SJCRH30 (cell line): ENCODE measurements around the gene ARAP3. TPM values are rescaled to one million over a fixed set of nuclear protein-coding genes. Genes with fewer than 3 reads are reported as not detected.

ENCODE experiments used
- DNase-seq, 2 experiments: peaks; one replicate each; pipeline ENCODE4 v3.0.0-alpha.2; 2015 to 2020
- H3K27ac ChIP-seq: fragments of 250-450 bp; sonication (Bioruptor Pico); 2 replicates; pipeline ENCODE4 v1.5.1; 2020; ENCODE audit warnings: mild to moderate bottlenecking, moderate library complexity
- H3K27me3 ChIP-seq: fragments of 250-450 bp; sonication (Bioruptor Pico); 2 replicates; pipeline ENCODE4 v1.5.1; 2020; ENCODE audit warnings: mild to moderate bottlenecking, moderate library complexity
- H3K36me3 ChIP-seq: fragments of 250-450 bp; sonication (Bioruptor Pico); 2 replicates; pipeline ENCODE4 v1.5.1; 2020; ENCODE audit warnings: mild to moderate bottlenecking, moderate library complexity
- H3K4me1 ChIP-seq: fragments of 250-450 bp; sonication (Bioruptor Pico); 2 replicates; pipeline ENCODE4 v1.5.1; 2020; ENCODE audit warnings: mild to moderate bottlenecking, moderate library complexity
- H3K4me3 ChIP-seq: fragments of 250-450 bp; sonication (Bioruptor Pico); 2 replicates; pipeline ENCODE4 v1.5.1; 2020; ENCODE audit warnings: mild to moderate bottlenecking, moderate library complexity
- H3K9me3 ChIP-seq: fragments of 250-450 bp; sonication (Bioruptor Pico); replicated peaks from 2 replicates; pipeline ENCODE4 v1.5.1; 2020; ENCODE audit warnings: mild to moderate bottlenecking, moderate library complexity
- total RNA-seq: library from RNA; depleted of rRNA; stranded (reverse); fragments of >200 nt; shearing (Covaris generic); gene quantifications from 2 replicates; pipeline ENCODE4 v1.2.3, GENCODE V29; 2014

The ARAP3 gene
- total RNA-seq, 1 experiment from 2014 or later, result 6.2 TPM

GRCh38 chr5:141649056-141649688 is 32.9 kb downstream of the ARAP3 start:
- DNase-seq, result no peak
- H3K27me3 ChIP-seq, result no peaks in the 10 kb centered on the region
- no peaks in the 10 kb centered on the region for H3K4me1 ChIP-seq
- H3K9me3 ChIP-seq, result no peaks in the 10 kb centered on the region
- no peak overlapping the region for H3K27ac ChIP-seq
- H3K4me3 ChIP-seq, result no peak overlapping the region
- H3K36me3 ChIP-seq, result no peaks in the 10 kb centered on the region

DNA sequence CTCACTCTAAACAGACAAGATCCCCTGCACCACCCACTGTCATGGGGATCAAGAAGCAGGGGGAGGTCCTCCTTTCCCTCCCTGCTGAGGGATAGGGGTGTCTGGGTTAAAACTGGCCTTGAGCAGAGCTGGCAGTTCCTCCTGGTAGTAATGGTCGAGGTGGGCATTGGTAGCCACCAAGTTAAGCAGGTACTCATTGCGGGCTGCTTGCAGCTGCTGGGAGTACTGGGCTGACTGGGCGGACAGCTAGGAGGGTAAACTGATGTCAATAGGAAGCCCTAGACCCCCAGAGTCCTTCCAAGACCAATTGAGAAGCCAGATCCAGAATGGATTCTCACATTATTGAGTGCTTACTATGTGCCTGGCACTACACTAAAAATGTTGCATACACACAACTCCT is 34.2 kb downstream of the ARAP3 start:
- Histone ChIP-seq H3K27ac (no peak overlapping the region), H3K36me3 (no peaks in the 10 kb centered on the region), H3K9me3 (no peaks in the 10 kb centered on the region), H3K4me3 (no peak overlapping the region), H3K27me3 (no peaks in the 10 kb centered on the region), H3K4me1 (no peaks in the 10 kb centered on the region)
- DNase-seq, result no peak

- no peak for DNase-seq
- no peaks in the 10 kb centered on the region for H3K4me1 ChIP-seq
- H3K4me3 ChIP-seq, result no peak overlapping the region
- H3K27me3 ChIP-seq, result no peaks in the 10 kb centered on the region
- no peaks in the 10 kb centered on the region for H3K9me3 ChIP-seq
- H3K27ac ChIP-seq, result no peak overlapping the region
- H3K36me3 ChIP-seq, result no peaks in the 10 kb centered on the region
Observed at GRCh38 chr5:141647242-141647641, 34.8 kb downstream of the ARAP3 start.

- H3K9me3 ChIP-seq, result no peaks in the 10 kb centered on the region
- H3K27me3 ChIP-seq, result no peaks in the 10 kb centered on the region
- no peak for DNase-seq
- H3K4me1 ChIP-seq, result no peaks in the 10 kb centered on the region
- no peaks in the 10 kb centered on the region for H3K36me3 ChIP-seq
- no peak overlapping the region for H3K27ac ChIP-seq
- H3K4me3 ChIP-seq, result no peak overlapping the region
Observed at GRCh38 chr5:141646026-141646425, 36.0 kb downstream of the ARAP3 start.

DNA sequence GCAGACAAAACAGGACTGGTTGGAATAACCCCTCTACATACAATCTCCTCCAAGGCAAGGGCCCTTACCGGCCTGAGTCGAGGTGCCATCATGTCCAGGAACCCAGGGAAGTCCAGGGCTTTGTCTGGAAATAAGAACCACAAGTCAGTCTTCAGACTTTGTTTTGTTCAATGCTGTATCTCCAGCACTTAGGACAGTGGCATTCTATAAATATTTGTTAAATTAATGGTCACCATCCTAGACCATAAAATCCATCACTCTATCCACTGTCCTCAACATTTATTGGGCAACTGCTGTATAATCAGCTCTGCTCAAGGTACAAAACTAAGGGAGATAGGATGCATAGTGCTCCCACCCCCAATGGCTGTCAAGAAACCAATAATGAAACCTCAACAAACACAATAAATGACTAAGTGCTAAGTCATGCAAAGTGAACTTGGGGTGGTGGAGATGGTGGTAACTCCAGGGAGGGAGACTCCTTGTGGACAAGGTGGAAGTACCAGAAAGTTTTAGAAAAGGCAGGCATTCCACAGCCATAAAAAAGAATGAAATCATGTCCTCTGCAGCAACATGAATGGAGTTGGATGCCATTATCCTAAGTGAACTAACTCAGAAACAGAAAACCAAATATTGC is 40.3 kb downstream of the ARAP3 start:
- no peak for DNase-seq
- H3K4me3 ChIP-seq, result no peak overlapping the region
- no peaks in the 10 kb centered on the region for H3K4me1 ChIP-seq
- no peaks in the 10 kb centered on the region for H3K9me3 ChIP-seq
- no peaks in the 10 kb centered on the region for H3K36me3 ChIP-seq
- no peak overlapping the region for H3K27ac ChIP-seq
- H3K27me3 ChIP-seq, result no peaks in the 10 kb centered on the region; the same call in 1 of the 2 replicates

DNA sequence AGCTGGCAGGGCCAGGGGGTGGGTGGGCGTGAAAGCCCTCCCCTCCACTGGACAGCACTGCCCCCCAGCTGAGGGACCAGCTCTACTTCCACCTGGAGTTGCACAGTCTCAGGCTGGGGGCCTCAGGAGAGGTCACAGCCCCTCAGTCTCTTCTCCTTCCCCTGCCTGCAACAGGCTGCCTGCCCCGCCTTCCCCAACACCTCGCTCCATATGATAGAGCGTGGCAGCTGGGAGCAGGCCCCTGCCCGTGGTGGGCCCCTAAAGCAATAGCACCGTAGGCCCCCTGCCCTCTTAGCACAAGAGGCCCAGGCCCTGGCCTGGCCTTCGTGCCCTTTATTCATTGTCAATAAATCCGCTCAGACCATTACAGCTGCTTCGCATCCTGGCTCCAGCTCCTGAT is 41.3 kb downstream of the ARAP3 start:
- Histone ChIP-seq H3K4me1 (no peaks in the 10 kb centered on the region), H3K27me3 (no peaks in the 10 kb centered on the region; the same call in 1 of the 2 replicates), H3K36me3 (no peaks in the 10 kb centered on the region), H3K9me3 (no peaks in the 10 kb centered on the region), H3K4me3 (no peak overlapping the region), H3K27ac (no peak overlapping the region)
- DNase-seq, result no peak

GRCh38 chr5:141640051-141640415 is 42.0 kb downstream of the ARAP3 start:
- no peak for DNase-seq
- Histone ChIP-seq H3K36me3 (no peaks in the 10 kb centered on the region), H3K4me1 (no peaks in the 10 kb centered on the region), H3K27ac (no peak overlapping the region), H3K27me3 (no peaks in the 10 kb centered on the region; the same call in 1 of the 2 replicates), H3K9me3 (no peaks in the 10 kb centered on the region), H3K4me3 (no peak overlapping the region)

- no peak overlapping the region for H3K27ac ChIP-seq
- no peaks in the 10 kb centered on the region for H3K4me1 ChIP-seq
- H3K4me3 ChIP-seq, result no peak overlapping the region
- H3K36me3 ChIP-seq, result no peaks in the 10 kb centered on the region
- no peak for DNase-seq
- no peaks in the 10 kb centered on the region; the same call in 1 of the 2 replicates for H3K27me3 ChIP-seq
- H3K9me3 ChIP-seq, result no peaks in the 10 kb centered on the region
Observed at GRCh38 chr5:141639357-141640050, 42.5 kb downstream of the ARAP3 start.

GRCh38 chr5:141638771-141639170 is 43.3 kb downstream of the ARAP3 start:
- DNase-seq, result no peak
- Histone ChIP-seq H3K4me1 (no peaks in the 10 kb centered on the region), H3K27ac (no peak overlapping the region), H3K27me3 (no peaks in the 10 kb centered on the region; the same call in 1 of the 2 replicates), H3K9me3 (no peaks in the 10 kb centered on the region), H3K36me3 (no peaks in the 10 kb centered on the region), H3K4me3 (no peak overlapping the region)

DNA sequence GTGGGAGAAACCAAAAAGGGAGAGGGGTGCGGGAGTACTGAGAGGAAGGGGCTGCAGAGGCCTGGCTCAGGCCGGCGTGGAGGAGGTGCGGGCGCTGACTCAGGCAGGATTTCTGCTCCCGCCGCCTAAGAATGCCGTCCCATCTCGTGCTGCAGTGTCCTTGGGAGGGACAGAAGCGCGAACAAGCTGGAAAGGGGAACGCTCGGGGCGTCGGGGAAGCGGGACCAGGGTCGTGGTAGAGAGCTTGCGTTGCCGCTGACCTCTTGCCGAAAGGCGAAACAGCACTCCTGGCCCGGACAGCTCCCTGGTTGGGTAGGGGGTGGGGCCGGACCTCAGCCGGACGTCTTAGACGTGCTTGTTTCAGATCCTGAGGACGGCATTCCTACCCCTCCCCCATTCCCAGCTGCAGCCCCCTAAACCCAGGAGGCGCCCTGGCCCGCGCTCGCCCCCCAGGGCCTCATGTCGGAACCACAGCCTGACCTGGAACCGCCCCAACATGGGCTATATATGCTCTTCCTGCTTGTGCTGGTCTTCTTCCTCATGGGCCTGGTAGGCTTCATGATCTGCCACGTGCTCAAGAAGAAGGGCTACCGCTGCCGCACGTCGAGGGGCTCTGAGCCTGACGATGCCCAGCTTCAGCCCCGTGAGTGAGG is 44.1 kb downstream of the ARAP3 start:
- DNase-seq, result peak; percentile 25 to 50
- no peaks in the 10 kb centered on the region; the same call in 1 of the 2 replicates for H3K36me3 ChIP-seq

GRCh38 chr5:141637123-141637766 is 44.8 kb downstream of the ARAP3 start:
- Histone ChIP-seq H3K9me3 (no peaks in the 10 kb centered on the region), H3K4me3 (peak overlapping the region; percentile 76), H3K27me3 (no peaks in the 10 kb centered on the region; the same call in 1 of the 2 replicates), H3K27ac (no peak overlapping the region), H3K36me3 (no peaks in the 10 kb centered on the region; the same call in none of the 2 replicates), H3K4me1 (no peaks in the 10 kb centered on the region)
- peak in 1 of 2 experiments; percentile 27 for DNase-seq

More for the DNA sequence above, 44.1 kb downstream of the ARAP3 start:
- Histone ChIP-seq H3K27ac (no peak overlapping the region), H3K9me3 (no peaks in the 10 kb centered on the region), H3K27me3 (no peaks in the 10 kb centered on the region; the same call in 1 of the 2 replicates), H3K4me3 (peak overlapping the region; percentile 76), H3K4me1 (no peaks in the 10 kb centered on the region)

GRCh38 chr5:141636413-141637122 is 45.5 kb downstream of the ARAP3 start, which contains the start of the genes HDAC3 and RELL2:
Gene HDAC3 (minus strand): TSS chr5:141636849. CDS start chr5:141636790, 59 bp downstream.
Gene RELL2 (plus strand): TSS chr5:141636997. CDS start chr5:141638226, 1,229 bp downstream.
- no peaks in the 10 kb centered on the region for H3K9me3 ChIP-seq
- H3K27ac ChIP-seq, result no peak within 1 kb of the TSS; the same call in 1 of the 2 replicates

GRCh38 chr5:141636106-141636412 is 46.0 kb downstream of the ARAP3 start:
- Histone ChIP-seq H3K9me3 (no peaks in the 10 kb centered on the region), H3K4me1 (no peaks in the 10 kb centered on the region), H3K36me3 (peaks cover 6% of the 10 kb centered on the region), H3K27me3 (no peaks in the 10 kb centered on the region; the same call in 1 of the 2 replicates), H3K4me3 (peak overlapping the region; percentile 76), H3K27ac (no peak overlapping the region)
- no peak for DNase-seq

More at GRCh38 chr5:141636413-141637122, 45.5 kb downstream of the ARAP3 start, which contains the start of the genes HDAC3 and RELL2:
- peak; percentile 92 for DNase-seq
- Histone ChIP-seq H3K4me3 (peak within 1 kb of the TSS; percentile 76), H3K4me1 (no peaks in the 10 kb centered on the region), H3K27me3 (no peaks in the 10 kb centered on the region; the same call in 1 of the 2 replicates), H3K36me3 (peaks cover 2% of the 10 kb centered on the region)

GRCh38 chr5:141635646-141636045 is 46.4 kb downstream of the ARAP3 start:
- Histone ChIP-seq H3K36me3 (peaks cover 6% of the 10 kb centered on the region), H3K4me3 (peak overlapping the region; percentile 76), H3K27me3 (no peaks in the 10 kb centered on the region; the same call in 1 of the 2 replicates), H3K4me1 (no peaks in the 10 kb centered on the region), H3K27ac (no peak overlapping the region), H3K9me3 (no peaks in the 10 kb centered on the region)
- DNase-seq, result no peak
